GM19240 (cell line): ENCODE data around the gene PTPN7.
"Not testable (repeated sequence)": the region's sequence is repeated elsewhere in the genome, so short reads cannot be mapped to it uniquely, and the experiment has no call there.

Experiments used
- DNase-seq: peaks from one replicate; pipeline ENCODE4 v3.0.0; 2011; ENCODE audit warnings: low spot score; ENCODE audit not compliant: insufficient read length

Gene PTPN7

DNA sequence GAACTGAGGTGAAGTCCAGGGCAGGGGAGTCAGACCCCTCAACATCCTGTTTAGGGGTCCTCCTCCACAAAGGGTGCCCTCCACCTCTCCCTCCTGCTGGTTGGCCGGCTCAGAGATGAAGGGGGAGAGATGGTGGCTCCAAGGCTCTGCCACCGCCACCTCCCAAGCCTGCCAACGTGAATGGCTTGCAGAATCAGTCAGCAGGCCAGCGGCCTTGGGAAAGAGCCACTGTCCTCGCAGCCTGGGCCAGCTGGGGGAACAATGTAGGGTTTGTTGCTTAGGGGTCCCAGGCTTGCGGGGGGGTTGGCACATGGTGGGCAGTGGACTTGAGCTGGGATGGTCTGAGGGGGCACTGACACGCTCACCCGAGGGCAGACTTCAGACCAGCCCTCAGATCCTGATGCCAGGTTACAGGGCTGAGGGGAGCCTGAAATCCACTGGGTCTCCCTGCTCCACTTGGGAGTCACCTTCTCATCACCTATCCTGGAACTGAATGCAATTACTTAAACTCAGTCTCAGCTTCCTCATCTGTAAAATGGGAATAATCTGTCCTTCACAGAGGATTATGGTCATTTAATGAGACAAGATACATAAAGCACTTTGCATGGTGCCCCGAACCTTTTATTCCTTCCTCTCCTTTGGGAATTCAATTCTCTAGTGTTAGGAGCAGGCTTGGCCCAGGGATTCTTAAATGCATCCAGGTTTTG, 29.4 kb downstream of the PTPN7 start:
- DNase-seq: no peak

- no peak for DNase-seq
These were observed 30.1 kb downstream of the PTPN7 start for GRCh38 chr1:202130297-202130721.

DNA sequence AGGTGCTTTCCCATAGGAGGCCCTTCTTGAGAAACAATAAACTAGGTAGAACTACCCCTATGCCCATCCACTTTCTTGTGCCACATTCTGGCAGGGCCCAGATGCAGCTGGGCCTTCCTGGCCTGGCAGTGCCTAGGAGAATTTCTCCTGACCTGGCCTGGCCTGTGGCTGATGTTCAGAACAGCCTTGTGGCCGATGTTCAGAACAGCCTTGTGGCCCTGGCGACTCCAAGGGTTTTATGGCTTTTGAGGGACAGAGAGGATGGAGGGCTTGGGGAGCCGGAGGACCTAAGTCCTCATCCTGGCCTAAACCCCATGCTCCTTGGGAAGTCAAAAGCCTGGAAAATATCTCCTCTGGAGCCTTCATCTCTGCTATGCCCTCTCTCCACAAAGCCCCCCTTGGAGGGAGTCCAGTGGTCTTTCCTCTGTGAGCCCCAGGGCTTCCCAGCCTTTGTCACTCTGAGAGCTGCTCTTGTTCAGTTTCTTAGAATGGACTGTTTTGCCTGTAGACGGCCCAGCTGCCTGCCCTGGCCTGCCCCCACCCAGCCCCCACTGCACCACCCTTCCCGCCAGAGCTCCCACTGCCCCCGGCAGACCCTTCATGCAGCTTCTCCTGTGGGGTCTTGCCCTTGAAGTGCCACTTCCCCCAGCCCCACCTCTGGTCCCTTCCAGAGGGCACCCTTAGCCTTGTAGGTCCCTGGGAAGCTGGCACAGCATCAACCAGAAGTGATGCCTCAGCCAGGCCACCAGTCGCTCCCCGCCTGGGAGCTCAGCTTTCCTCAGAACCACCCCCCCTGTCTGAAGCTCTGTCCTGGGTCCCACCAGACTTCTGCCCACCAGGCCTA, 30.7 kb downstream of the PTPN7 start:
- DNase-seq: no peak

DNA sequence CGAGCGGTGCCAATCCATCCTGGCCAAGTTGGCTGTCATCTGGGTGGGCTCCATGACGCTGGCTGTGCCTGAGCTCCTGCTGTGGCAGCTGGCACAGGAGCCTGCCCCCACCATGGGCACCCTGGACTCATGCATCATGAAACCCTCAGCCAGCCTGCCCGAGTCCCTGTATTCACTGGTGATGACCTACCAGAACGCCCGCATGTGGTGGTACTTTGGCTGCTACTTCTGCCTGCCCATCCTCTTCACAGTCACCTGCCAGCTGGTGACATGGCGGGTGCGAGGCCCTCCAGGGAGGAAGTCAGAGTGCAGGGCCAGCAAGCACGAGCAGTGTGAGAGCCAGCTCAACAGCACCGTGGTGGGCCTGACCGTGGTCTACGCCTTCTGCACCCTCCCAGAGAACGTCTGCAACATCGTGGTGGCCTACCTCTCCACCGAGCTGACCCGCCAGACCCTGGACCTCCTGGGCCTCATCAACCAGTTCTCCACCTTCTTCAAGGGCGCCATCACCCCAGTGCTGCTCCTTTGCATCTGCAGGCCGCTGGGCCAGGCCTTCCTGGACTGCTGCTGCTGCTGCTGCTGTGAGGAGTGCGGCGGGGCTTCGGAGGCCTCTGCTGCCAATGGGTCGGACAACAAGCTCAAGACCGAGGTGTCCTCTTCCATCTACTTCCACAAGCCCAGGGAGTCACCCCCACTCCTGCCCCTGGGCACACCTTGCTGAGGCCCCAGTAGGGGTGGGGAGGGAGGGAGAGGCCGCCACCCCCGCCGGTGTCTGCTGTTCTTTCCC, 32.4 kb downstream of the PTPN7 start:
- no peak for DNase-seq

GRCh38 chr1:202127061-202127460, 33.3 kb downstream of the PTPN7 start:
- no peak for DNase-seq

DNA sequence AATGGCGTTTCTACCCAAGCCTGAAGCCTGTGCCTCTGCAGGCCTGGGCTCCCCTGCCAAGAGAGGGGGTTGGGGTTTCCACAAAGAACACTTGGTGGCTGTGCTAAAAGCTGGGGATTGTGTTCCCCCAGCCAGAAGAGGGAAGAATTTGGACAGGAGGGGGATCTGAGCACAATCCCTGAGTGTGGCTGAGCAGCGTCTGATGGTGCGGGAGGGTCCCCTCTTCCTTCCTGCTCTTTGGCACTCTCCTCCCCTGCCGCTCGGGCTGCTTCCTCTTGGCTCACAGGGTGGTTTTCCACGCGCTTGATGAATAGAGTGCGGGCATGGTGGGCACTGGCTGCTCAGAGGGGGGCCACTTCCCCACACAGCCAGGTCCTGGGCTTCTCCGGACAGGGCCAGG, 34.0 kb downstream of the PTPN7 start:
- no peak for DNase-seq

GRCh38 chr1:202125611-202126010, 34.8 kb downstream of the PTPN7 start:
- DNase-seq: no peak

- DNase-seq: no peak
These were observed 36.3 kb downstream of the PTPN7 start for GRCh38 chr1:202124142-202124541.

GRCh38 chr1:202123336-202123813, 37.0 kb downstream of the PTPN7 start:
- no peak for DNase-seq

GRCh38 chr1:202122639-202123335, 37.6 kb downstream of the PTPN7 start, which contains the start of gene GPR37L1:
Gene GPR37L1 (plus strand): TSS chr1:202122917. CDS start chr1:202122964, 47 bp downstream.
- no peak for DNase-seq

DNA sequence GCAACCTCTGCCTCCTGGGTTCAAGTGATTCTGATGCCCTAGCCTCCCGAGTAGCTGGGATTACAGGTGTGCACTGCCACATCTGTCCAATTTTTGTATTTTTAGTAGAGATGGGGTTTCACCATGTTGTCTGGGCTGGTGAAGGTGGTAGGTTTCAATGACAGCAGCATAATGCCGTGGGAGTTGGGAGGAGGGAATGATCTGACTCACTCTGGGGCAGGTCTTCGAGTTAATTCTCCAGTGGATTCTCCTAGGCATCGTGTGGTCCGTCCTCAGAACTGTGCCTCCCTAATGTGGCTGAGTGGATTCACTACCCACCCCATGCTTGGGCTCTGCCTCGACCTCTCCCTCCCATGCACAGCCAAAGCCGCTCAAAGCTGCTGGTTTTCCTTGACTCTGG, 39.4 kb downstream of the PTPN7 start:
- DNase-seq: no peak

DNA sequence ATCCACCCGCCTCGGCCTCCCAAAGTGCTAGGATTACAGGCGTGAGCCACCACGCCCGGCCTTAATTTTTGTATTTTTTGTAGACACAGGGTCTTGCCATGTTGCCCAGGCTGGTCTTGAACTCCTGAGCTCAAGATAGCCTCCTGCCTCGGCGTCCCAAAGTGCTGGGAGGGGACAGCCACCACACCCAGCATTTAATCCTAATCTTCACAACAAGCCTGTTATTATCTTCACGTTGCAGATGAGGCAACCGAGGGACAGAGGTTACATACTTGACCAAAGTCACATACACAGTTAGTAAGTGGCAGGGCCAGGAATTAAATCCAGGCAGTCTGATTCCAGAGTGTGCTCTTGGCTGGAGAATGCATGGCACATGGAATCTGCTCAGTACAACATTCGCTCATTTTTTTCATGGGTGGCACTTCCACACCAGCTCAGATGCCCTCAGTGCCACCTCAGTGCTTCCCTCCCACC, 42.5 kb downstream of the PTPN7 start:
- no peak for DNase-seq

- DNase-seq: no peak
These were observed 44.1 kb downstream of the PTPN7 start for GRCh38 chr1:202116287-202116686.

DNA sequence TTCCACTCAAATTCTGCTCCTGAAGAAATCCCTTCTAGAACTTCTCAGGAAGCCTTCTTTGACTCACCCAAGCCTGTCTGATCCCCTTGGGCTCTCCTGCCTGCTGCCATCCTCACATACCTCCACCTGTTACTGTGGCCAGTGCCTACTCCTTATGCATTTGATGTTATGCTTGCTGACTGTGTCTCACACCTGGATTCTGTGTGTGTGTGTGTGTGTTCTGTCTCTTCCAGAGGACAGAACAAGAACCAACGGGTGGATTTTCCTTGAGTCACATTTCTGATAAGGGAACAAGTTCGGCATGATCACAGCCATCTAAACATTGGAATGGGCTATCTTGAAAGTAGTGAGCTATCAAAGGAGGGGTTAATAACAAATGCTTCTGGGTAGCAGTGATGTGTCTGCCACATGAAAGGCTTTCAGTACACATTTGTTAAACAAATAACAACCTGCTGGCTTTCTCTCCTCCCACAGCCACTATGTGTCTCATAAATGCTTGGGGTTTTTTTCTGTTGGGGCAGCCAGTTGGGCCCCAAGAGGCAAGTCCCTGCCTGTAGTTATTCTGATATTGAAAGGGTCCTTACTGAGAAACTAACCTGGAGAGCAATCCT, 46.6 kb downstream of the PTPN7 start:
- DNase-seq: peak; percentile 31

GRCh38 chr1:202112859-202113689, 47.3 kb downstream of the PTPN7 start:
- no peak for DNase-seq

DNA sequence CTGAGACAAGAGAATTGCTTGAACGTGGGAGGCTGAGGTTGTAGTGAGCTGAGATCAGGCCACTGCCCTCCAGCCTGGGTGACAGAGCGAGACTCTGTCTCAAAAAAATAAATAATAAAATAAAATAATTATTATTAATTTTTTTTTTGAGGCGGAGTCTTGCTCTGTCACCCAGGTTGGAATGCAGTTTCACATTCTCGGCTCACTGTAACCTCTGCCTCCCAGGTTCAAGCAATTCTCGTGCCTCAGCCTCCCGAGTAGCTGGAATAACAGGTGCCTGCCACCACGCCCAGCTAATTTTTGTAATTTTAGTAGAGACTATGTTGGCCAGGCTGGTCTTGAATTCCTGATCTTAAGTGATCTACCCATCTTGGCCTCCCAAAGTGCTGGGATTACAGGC, 48.8 kb downstream of the PTPN7 start:
- DNase-seq: not testable (repeated sequence)

GRCh38 chr1:202110977-202111376, 49.4 kb downstream of the PTPN7 start:
- DNase-seq: no peak

- no peak for DNase-seq
These were observed 52.3 kb downstream of the PTPN7 start for GRCh38 chr1:202107801-202108731.
